Stimulated activated CD4-positive, alpha-beta T cell treated with anti-CD3 and anti-CD28 coated beads, Interleukin-15, amount 100 ng/mL, for 24 hours (primary cell): ENCODE results near the gene LDLR.
"Not testable (repeated sequence)": the region's sequence is repeated elsewhere in the genome, so short reads cannot be mapped to it uniquely, and the experiment has no call there.

Experiments used
- DNase-seq: peaks from one replicate; pipeline ENCODE4 v3.0.0-alpha.2; 2020

LDLR gene

GRCh38 chr19:11108746-11109145 lies 19.5 kb downstream of the LDLR start:
- DNase-seq: no peak

DNA sequence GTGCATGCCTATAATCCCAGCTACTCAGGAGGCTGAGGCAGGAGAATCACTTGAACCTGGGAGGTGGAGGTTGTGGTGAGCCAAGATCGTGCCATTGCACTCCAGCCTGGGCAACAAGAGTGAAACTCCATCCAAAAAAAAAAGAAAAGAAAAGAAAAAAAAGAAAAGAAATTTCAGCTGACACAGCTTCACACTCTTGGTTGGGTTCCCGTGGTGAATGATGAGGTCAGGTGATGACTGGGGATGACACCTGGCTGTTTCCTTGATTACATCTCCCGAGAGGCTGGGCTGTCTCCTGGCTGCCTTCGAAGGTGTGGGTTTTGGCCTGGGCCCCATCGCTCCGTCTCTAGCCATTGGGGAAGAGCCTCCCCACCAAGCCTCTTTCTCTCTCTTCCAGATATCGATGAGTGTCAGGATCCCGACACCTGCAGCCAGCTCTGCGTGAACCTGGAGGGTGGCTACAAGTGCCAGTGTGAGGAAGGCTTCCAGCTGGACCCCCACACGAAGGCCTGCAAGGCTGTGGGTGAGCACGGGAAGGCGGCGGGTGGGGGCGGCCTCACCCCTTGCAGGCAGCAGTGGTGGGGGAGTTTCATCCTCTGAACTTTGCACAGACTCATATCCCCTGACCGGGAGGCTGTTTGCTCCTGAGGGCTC lies 22.0 kb downstream of the LDLR start:
- DNase-seq: no peak

GRCh38 chr19:11111771-11112144 lies 22.5 kb downstream of the LDLR start:
- no peak for DNase-seq

DNA sequence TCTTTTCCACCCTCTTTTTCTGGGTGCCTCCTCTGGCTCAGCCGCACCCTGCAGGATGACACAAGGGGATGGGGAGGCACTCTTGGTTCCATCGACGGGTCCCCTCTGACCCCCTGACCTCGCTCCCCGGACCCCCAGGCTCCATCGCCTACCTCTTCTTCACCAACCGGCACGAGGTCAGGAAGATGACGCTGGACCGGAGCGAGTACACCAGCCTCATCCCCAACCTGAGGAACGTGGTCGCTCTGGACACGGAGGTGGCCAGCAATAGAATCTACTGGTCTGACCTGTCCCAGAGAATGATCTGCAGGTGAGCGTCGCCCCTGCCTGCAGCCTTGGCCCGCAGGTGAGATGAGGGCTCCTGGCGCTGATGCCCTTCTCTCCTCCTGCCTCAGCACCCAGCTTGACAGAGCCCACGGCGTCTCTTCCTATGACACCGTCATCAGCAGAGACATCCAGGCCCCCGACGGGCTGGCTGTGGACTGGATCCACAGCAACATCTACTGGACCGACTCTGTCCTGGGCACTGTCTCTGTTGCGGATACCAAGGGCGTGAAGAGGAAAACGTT lies 24.0 kb downstream of the LDLR start:
- DNase-seq: no peak

DNA sequence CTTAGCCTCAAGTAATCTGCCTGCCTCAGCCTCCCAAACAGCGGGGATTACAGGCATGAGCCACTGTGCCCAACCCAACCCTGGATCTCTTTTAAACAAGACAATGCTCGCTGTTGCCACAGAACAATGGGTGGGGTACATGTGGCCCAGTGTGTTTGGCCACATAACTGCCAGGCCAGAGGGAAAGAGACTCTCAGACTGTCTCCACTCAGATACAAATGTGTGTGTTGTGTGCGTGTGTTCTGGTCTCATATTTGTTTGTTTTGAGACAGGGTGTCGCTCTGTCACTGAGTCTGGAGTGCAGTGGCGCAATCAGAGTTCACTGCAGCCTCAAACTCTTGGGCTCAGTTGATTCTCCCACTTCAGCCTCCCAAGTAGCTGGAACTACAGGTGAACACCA lies 25.8 kb downstream of the LDLR start:
- no peak for DNase-seq

- no peak for DNase-seq
These were observed 26.7 kb downstream of the LDLR start for GRCh38 chr19:11115895-11116446.

- DNase-seq: no peak
These were observed 27.2 kb downstream of the LDLR start for GRCh38 chr19:11116507-11116906.

DNA sequence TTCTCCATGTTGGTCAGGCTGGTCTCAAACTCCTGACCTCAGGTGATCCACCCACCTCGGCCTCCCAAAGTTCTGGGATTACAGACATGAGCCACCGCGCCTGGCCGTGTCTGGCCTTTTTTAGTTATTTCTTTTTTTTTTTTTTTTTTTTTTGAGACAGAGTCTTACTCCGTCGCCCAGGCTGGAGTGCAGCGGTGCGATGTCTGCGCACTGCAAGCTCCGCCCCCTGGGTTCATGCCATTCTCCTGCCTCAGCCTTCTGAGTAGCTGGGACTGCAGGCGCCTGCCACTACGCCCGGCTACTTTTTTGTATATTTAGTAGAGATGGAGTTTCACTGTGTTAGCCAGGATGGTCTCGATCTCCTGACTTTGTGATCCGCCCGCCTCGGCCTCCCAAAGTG lies 32.7 kb downstream of the LDLR start:
- not testable (repeated sequence) for DNase-seq

GRCh38 chr19:11123114-11123513 lies 33.9 kb downstream of the LDLR start:
- DNase-seq: no peak

DNA sequence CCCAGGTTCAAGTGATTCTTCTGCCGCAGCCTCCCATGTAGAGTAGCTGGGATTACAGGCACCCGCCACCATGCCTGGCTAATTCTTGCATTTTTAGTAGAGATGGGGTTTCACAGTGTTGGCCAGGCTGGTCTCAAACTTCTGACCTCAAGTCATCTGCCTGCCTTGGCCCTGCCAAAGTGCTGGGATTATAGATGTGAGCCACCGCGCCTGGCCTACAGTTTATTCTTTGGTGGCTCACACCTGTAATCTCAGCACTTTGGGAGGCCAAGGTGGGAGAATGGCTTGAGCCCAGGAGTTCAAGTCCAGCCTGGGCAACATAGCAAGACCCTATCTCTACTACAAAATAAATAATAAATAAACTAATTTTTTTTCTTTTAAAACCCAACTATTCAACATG lies 34.9 kb downstream of the LDLR start:
- DNase-seq: not testable (repeated sequence)

GRCh38 chr19:11125994-11126685 lies 36.9 kb downstream of the LDLR start:
- peak; percentile 85 for DNase-seq

DNA sequence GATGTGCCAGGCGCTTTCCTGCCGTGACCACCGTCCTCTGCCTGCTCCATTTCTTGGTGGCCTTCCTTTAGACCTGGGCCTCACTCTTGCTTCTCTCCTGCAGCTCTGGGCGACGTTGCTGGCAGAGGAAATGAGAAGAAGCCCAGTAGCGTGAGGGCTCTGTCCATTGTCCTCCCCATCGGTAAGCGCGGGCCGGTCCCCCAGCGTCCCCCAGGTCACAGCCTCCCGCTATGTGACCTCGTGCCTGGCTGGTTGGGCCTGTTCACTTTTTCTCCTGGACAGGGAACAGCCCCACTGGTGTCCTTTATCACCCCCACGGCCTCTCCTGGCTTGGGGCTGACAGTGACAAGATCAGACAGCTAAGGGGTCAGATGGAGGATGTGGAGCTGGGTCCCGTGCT lies 38.6 kb downstream of the LDLR start:
- no peak for DNase-seq

DNA sequence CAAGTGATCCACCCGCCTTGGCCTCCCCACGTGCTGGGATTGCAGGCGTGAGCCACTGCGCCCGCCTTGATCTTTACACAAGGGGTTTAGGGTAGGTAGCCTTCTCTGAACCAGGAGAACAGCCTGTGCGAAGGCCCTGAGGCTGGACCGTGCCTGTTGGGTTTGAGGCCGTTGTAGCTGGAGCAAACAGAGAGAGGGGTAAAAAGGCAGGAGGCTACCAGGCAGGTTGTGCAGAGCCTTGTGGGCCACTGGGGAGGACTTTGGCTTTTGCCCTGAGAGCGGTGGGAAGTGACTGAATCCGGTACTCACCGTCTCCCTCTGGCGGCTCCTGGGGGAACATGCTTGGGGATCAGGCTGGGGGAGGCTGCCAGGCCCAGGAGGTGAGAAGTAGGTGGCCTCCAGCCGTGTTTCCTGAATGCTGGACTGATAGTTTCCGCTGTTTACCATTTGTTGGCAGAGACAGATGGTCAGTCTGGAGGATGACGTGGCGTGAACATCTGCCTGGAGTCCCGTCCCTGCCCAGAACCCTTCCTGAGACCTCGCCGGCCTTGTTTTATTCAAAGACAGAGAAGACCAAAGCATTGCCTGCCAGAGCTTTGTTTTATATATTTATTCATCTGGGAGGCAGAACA lies 41.7 kb downstream of the LDLR start:
- peak; percentile 80 for DNase-seq

DNA sequence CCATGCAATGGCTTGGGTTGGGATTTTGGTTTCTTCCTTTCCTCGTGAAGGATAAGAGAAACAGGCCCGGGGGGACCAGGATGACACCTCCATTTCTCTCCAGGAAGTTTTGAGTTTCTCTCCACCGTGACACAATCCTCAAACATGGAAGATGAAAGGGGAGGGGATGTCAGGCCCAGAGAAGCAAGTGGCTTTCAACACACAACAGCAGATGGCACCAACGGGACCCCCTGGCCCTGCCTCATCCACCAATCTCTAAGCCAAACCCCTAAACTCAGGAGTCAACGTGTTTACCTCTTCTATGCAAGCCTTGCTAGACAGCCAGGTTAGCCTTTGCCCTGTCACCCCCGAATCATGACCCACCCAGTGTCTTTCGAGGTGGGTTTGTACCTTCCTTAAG lies 42.2 kb downstream of the LDLR start:
- no peak for DNase-seq

DNA sequence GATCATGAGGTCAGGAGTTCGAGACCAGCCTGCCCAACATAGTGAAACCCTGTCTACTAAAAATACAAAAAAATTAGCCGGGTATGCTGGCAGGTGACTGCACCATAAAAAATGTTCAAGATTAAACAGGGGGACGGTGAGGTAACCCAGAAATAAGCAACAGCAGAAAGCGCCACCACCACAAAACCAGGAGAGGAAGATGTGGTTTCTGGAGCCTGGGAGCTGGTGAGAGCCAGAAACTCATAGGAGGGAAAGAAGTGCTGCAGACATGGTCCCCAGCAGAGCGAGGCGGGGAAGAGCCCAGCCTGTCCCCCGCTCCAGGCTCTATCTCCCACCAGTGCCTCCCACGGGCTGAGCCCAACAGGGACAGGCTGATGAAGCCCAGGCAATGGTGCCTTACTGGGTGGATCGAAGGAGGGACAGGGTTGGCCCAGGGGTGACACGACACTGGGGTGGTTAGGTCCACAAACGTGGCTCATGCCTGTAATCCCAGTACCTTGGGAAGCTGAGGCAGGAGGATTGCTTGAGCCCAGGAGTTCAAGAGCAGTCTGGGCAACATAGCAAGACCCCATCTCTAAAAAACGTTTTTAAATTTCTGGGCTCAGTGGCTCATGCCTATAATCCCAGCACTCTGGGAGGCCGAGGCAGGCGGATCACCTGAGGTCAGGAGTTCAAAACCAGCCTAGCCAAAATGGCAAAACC lies 47.3 kb downstream of the LDLR start:
- no peak for DNase-seq

DNA sequence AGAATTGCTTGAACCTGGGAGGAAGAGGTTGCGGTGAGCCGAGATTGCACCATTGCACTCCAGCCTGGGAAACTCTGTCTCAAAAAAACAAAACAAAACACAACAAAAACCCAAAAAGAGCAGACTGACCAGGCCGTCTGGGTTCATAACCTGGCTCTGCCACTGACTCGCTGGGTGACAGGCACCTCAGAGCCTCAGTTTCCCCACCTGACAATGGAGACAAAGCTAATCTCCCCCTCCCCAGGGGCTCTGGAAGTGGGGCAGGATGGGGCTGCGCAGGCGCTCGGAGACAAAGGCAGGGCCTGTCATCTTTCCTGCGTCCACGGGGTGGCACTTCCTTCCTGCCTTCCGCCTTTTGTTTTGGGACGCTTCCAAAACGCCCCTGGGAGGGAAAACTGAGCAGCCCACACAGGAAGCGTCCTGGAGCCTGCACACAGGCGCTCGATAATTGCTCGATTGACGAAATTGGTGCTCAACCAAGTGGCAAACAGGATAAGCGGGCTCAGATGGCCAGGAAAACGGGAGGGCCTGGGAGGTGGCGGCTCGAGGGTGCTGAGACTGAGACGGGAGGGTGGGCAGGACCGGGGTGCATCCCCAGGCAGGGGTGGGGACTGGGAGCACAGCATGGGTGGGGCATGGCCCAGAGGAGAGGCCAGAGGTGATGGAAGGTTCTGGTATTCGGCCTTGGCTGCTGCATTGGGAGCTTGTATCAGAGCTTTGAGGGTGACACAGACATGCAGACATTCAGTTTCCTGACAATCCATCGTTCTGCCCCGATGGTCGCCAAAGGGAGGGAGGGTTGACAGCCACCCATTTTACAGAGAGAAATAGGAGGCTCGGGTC lies 48.5 kb downstream of the LDLR start:
- DNase-seq: peak; percentile 70

DNA sequence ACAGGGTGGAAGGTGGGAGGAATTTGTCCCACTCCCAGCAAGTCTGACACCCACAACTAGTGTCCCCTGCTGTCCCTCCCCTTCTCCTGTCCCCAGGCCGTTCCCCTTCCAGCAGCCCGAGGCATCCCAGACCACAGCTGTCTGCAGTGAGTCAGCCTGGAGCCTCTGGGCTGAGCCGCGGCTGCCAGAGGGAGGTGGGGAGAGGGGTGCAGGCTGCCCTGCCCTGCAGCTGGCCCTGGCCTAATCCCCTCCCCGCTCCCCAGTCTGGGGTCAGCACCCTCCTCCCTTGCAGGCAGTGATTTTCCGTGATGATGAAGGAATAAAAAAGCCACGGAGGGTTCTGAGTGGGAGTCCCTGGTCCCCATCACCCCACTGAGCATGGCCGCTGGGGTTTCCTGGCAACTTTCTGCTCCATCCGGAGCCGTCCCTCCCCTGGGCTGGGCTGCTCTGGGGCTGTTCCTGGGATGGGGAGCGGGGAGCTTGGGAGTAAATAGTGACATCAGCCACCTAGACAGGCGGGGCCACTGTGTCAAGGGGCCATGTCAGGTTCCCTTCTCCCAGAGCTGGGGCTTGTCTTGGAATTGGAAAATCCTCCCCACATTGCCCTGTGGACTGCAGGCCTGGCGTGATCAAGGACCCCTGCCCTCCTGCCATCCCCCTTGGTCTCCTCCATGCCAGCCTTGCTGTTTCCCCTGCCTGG lies 49.5 kb downstream of the LDLR start:
- no peak for DNase-seq

DNA sequence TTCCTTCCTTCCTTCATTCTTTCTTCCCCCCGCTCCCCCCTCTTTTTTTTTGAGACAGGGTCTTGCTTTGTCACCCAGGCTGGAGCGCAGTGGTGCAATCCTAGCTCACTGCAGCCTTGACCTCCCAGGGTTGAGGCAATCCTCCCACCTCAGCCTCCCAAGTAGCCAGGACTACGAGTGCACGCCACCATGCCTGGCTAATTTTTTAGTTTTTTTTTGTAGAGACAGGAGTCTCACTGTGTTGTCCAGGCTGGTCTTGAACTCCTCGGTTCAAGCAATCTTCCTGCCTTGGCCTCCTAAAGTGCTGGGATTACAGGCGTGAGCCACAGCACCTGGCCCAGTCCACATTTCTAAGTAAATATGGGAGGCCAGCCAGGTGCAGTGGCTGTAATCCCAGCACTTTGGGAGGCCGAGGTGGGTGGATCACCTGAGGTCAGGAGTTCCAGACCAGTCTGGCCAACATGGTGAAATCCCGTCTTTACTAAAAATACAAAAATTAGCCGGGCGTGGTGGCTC lies 50.8 kb downstream of the LDLR start:
- DNase-seq: not testable (repeated sequence)

DNA sequence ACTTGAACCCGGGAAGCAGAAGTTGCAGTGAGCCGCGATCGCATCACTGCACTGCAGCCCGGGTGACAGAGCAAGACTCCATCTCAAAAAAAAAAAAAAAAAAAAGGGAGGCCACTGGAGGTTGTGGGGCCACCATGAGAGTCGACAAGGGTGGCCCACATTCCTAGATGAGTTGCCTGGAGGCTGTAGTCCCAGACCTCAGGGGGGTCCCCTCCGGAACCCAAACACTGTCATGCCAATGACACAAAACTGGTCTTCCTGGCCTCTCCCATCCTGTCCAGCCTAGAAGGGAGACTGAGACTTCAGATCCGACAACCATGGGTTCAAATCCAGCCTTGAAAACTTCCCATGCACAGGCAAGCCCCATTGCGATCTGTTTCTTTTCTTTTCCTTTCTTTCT lies 51.6 kb downstream of the LDLR start:
- no peak for DNase-seq

DNA sequence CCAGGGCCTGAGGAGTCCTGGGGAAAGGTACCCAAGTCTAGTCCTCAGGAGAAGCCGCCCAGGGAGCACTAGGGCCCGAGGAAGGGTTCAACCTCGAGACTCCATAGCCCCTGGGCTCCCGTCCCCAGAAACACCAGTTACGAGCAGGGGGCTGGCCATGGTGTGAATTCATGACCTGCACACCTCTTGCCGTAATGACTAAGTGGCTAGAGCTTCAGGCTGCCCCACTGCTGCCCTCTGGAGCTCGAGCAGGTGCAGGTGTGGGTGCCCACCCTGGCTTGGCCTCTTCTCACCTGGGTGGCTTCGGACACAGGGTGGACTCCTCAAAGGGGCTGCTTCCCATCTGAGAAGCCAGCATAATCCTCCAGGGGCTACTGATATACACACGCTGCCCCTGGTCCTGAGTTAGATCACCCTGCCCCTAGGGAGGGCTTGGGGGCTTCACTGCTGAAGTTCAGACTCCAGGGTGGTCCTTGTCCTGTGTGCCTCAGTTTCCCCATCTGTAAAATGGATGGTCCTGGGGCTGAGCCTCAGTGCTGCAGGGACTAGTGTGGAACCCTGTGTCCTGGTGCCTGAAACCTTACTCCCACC lies 52.8 kb downstream of the LDLR start:
- no peak for DNase-seq
